Skeletal muscle satellite cell (primary cell): ENCODE measurements around the gene ST6GALNAC1.

Experiments used
- H3K27me3 ChIP-seq: 2 replicates; pipeline ENCODE4 v1.7.0; 2013; ENCODE audit warnings: low read length; ENCODE audit not compliant: control insufficient read depth, insufficient read depth
- H3K36me3 ChIP-seq: 2 replicates; pipeline ENCODE4 v1.7.0; 2013; ENCODE audit warnings: mild to moderate bottlenecking, control low read depth, low read length; ENCODE audit not compliant: insufficient read depth
- H3K4me1 ChIP-seq: 2 replicates; pipeline ENCODE4 v1.7.0; 2013; ENCODE audit warnings: low read length; ENCODE audit not compliant: control insufficient read depth, insufficient read depth
- H3K4me2 ChIP-seq: 2 replicates; pipeline ENCODE4 v1.7.0; 2013; ENCODE audit warnings: mild to moderate bottlenecking, low read length
- H3K4me3 ChIP-seq: 2 replicates; pipeline ENCODE4 v1.7.0; 2013; ENCODE audit warnings: low read length
- H3K9ac ChIP-seq: 2 replicates; pipeline ENCODE4 v1.7.0; 2013; ENCODE audit warnings: mild to moderate bottlenecking, low read depth, low read length, moderate library complexity
- H3K9me3 ChIP-seq: replicated peaks from 2 replicates; pipeline ENCODE4 v1.7.0; 2013; ENCODE audit warnings: mild to moderate bottlenecking, control low read depth, low read length

ST6GALNAC1 gene

DNA sequence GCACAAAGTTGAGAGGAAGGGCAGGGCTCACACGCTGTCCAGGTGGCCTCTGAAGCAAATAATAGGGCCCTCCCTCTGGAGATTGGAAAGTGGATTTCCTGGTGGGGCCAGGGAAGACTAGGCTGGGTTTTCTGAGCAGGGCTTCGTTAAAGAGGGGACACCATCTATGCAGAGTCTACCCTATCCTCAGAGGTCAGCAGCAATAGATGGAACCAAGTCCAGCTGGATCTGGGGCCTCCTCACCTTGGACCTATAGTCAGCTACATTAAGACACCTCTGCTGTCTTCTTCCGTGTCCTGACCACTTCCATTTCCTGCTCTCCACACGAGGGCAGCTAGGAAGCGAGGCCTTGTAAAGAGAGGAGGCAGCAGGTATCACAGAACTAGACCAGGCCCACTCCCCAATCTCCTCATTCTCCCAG is 14.7 kb upstream of the ST6GALNAC1 start:
- Histone ChIP-seq H3K4me3 (no peak overlapping the region), H3K9ac (no peak overlapping the region), H3K4me1 (no peaks in the 10 kb centered on the region), H3K36me3 (no peaks in the 10 kb centered on the region), H3K9me3 (no peaks in the 10 kb centered on the region), H3K4me2 (no peak overlapping the region), H3K27me3 (peaks cover 20% of the 10 kb centered on the region)

- H3K4me3 ChIP-seq, result no peak overlapping the region
- H3K27me3 ChIP-seq, result peaks cover 20% of the 10 kb centered on the region
- H3K4me2 ChIP-seq, result no peak overlapping the region
- H3K4me1 ChIP-seq, result no peaks in the 10 kb centered on the region
- H3K36me3 ChIP-seq, result no peaks in the 10 kb centered on the region
- no peak overlapping the region for H3K9ac ChIP-seq
- H3K9me3 ChIP-seq, result no peaks in the 10 kb centered on the region
Observed at GRCh38 chr17:76657505-76658241, 14.1 kb upstream of the ST6GALNAC1 start.

GRCh38 chr17:76654408-76654807 is 10.9 kb upstream of the ST6GALNAC1 start:
- Histone ChIP-seq H3K4me1 (no peaks in the 10 kb centered on the region), H3K4me2 (no peak overlapping the region), H3K9me3 (no peaks in the 10 kb centered on the region), H3K4me3 (no peak overlapping the region), H3K36me3 (no peaks in the 10 kb centered on the region), H3K27me3 (peaks cover 20% of the 10 kb centered on the region), H3K9ac (no peak overlapping the region)

GRCh38 chr17:76650504-76650903 is 6.9 kb upstream of the ST6GALNAC1 start:
- Histone ChIP-seq H3K27me3 (peaks cover 29% of the 10 kb centered on the region), H3K9me3 (no peaks in the 10 kb centered on the region), H3K4me2 (no peak overlapping the region), H3K9ac (no peak overlapping the region), H3K4me3 (no peak overlapping the region), H3K4me1 (no peaks in the 10 kb centered on the region), H3K36me3 (no peaks in the 10 kb centered on the region)

GRCh38 chr17:76646712-76647111 is 3.2 kb upstream of the ST6GALNAC1 start:
- H3K36me3 ChIP-seq, result no peaks in the 10 kb centered on the region
- peaks cover 50% of the 10 kb centered on the region for H3K27me3 ChIP-seq
- no peak overlapping the region for H3K4me3 ChIP-seq
- no peak overlapping the region for H3K9ac ChIP-seq
- no peaks in the 10 kb centered on the region for H3K9me3 ChIP-seq
- no peak overlapping the region for H3K4me2 ChIP-seq
- H3K4me1 ChIP-seq, result no peaks in the 10 kb centered on the region

- Histone ChIP-seq H3K9ac (no peak overlapping the region), H3K4me3 (no peak overlapping the region), H3K36me3 (no peaks in the 10 kb centered on the region), H3K27me3 (peaks cover 50% of the 10 kb centered on the region), H3K9me3 (no peaks in the 10 kb centered on the region), H3K4me2 (no peak overlapping the region), H3K4me1 (no peaks in the 10 kb centered on the region)
Observed at GRCh38 chr17:76645481-76645880, 1.9 kb upstream of the ST6GALNAC1 start.

DNA sequence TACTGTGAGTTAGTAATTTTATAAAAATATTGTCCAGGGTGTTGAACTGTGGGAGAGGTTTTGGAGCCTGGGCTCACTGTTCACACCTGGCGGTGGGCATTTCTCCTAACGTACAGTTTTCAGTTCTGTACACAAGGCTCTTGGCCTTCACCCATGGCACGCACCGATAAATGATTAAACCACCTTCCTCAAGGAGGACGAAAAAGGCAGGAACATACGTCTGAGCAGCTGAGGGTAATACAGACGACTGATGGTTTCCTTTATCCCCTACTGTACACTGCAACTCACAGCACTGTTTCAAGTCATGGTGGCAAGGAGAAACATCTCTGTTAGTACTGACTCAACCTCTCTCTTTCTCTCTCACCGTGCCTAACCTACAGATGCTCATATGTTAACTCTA is 1.4 kb upstream of the ST6GALNAC1 start:
- Histone ChIP-seq H3K36me3 (no peaks in the 10 kb centered on the region), H3K4me1 (no peaks in the 10 kb centered on the region), H3K27me3 (peaks cover 54% of the 10 kb centered on the region), H3K9me3 (no peaks in the 10 kb centered on the region), H3K4me2 (no peak overlapping the region), H3K9ac (no peak overlapping the region), H3K4me3 (no peak overlapping the region)

DNA sequence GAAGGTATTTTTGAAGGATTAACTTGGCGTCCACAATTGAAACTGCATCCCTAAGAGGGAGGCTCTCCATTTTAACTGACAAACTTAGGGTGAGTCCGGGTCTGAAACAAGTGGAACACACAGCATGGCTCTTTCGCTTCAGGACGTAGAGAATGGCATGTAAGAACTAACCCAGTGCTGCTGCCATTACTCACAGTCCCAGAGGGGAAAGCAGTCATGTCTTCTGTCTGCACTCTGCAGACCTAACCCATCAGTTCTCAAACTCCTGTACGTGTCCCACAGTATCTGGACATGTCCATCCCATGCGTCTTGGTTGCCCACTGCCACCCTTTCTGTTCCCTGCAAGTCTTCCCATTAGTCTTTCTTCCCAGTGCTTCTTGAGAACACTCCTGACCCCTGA is 563 bp downstream of the ST6GALNAC1 start:
- H3K4me1 ChIP-seq, result no peaks in the 10 kb centered on the region
- H3K36me3 ChIP-seq, result no peaks in the 10 kb centered on the region
- no peak overlapping the region for H3K4me2 ChIP-seq
- H3K9me3 ChIP-seq, result no peaks in the 10 kb centered on the region
- H3K4me3 ChIP-seq, result no peak overlapping the region
- no peak overlapping the region for H3K9ac ChIP-seq
- peaks cover 51% of the 10 kb centered on the region for H3K27me3 ChIP-seq

- Histone ChIP-seq H3K4me3 (no peak overlapping the region), H3K36me3 (no peaks in the 10 kb centered on the region), H3K9ac (no peak overlapping the region), H3K27me3 (peaks cover 55% of the 10 kb centered on the region), H3K9me3 (no peaks in the 10 kb centered on the region), H3K4me2 (no peak overlapping the region), H3K4me1 (no peaks in the 10 kb centered on the region)
Observed at GRCh38 chr17:76642032-76642561, 1.5 kb downstream of the ST6GALNAC1 start.

- no peaks in the 10 kb centered on the region for H3K36me3 ChIP-seq
- H3K27me3 ChIP-seq, result peaks cover 52% of the 10 kb centered on the region
- no peaks in the 10 kb centered on the region for H3K4me1 ChIP-seq
- H3K9ac ChIP-seq, result no peak overlapping the region
- no peak overlapping the region for H3K4me3 ChIP-seq
- H3K4me2 ChIP-seq, result no peak overlapping the region
- no peaks in the 10 kb centered on the region for H3K9me3 ChIP-seq
Observed at GRCh38 chr17:76641501-76641900, 2.1 kb downstream of the ST6GALNAC1 start.

- Histone ChIP-seq H3K4me3 (no peak overlapping the region), H3K36me3 (no peaks in the 10 kb centered on the region), H3K9me3 (no peaks in the 10 kb centered on the region), H3K4me2 (no peak overlapping the region), H3K9ac (no peak overlapping the region), H3K27me3 (peaks cover 48% of the 10 kb centered on the region), H3K4me1 (no peaks in the 10 kb centered on the region)
Observed at GRCh38 chr17:76640550-76641380, 2.8 kb downstream of the ST6GALNAC1 start.
